Esophagus muscularis mucosa (tissue), 4 donors: Measurements from ENCODE around the gene PCCB.

ENCODE experiments used
- CTCF ChIP-seq, 3 experiments: fragments of 200-600 bp in 2 of 3; fragments of 450-650 bp in 1 of 3; sonication (generic) in 2 of 3; IDR thresholded peaks; one replicate each; pipeline ENCODE4 v1.5.1; 2017 to 2019; ENCODE audit warnings: antibody characterized with exemption in 3 of 3, mild to moderate bottlenecking in 2 of 3, moderate library complexity in 1 of 3
- EP300 ChIP-seq: sonication (generic); formaldehyde crosslinking; IDR thresholded peaks from one replicate; pipeline ENCODE4 v1.6.1; 2017; ENCODE audit warnings: antibody characterized with exemption
- POLR2A ChIP-seq: fragments of 450-650 bp; IDR thresholded peaks from one replicate; pipeline ENCODE4 v1.6.1; 2017; ENCODE audit warnings: antibody characterized with exemption, moderate library complexity, mild to moderate bottlenecking, low read depth

- TF ChIP-seq POLR2A, result no peak
- no peak for TF ChIP-seq CTCF (IDR thresholded peaks at IDR 0.05)
- TF ChIP-seq EP300, result no peak
These were observed 86.4 kb downstream of the PCCB start for GRCh38 chr3:136336329-136337100.
